ENCODE measurements around the gene HIVEP3.

DNA sequence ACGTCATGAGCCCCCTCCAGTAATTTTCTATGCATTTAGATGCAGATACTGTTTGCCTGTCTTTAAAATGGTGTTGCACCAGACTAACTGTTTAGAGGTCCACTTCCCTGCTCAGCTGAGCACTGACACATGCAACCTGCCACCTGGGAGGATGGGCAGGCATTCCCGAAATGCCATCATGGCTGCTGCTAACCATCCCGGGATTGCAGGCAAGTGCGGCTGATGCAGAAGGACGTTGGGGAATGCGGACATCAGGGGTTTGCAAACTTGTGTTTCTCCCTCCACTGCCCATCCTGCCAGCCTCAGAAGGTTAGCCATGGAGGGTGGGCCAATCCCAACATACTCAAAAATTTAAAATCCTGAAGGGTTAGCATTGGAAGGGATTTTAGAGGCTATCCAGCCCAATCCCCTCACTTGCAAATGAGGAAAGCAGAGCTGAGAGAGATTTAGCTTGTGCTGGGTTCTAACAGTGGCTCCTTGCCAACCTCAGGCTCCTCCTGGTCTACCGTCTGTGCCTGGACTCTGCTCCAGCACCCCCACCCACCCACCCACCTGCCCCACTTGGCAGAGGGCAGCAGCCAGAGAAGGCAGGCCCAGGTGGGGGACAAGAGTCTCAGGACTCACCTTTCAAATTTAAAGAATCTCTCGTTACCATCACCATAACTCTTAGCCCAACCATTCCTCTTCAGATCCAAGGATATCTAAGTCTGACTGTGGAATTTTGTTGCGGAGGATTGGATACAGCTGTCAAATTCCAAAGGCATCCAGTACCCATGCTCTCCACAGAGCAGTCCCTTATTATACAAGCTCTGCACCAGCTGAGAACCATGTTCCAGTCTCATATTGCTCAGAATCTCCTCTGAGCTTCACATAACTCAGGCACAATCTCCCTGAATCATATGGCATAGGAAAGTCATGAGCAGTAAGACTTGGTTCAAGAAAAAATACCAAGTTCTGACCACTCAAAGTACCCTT lies 34.2 kb downstream of the HIVEP3 start:
- TF ChIP-seq, protein P1, sequence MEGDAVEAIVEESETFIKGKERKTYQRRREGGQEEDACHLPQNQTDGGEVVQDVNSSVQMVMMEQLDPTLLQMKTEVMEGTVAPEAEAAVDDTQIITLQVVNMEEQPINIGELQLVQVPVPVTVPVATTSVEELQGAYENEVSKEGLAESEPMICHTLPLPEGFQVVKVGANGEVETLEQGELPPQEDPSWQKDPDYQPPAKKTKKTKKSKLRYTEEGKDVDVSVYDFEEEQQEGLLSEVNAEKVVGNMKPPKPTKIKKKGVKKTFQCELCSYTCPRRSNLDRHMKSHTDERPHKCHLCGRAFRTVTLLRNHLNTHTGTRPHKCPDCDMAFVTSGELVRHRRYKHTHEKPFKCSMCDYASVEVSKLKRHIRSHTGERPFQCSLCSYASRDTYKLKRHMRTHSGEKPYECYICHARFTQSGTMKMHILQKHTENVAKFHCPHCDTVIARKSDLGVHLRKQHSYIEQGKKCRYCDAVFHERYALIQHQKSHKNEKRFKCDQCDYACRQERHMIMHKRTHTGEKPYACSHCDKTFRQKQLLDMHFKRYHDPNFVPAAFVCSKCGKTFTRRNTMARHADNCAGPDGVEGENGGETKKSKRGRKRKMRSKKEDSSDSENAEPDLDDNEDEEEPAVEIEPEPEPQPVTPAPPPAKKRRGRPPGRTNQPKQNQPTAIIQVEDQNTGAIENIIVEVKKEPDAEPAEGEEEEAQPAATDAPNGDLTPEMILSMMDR (IDR thresholded peaks at IDR 0.05; ENCODE audit: insufficient read depth, low read depth, low read length), result no peak
- TF ChIP-seq EZH2 (IDR thresholded peaks at IDR 0.05; ENCODE audit: insufficient read depth, low read length), result no peak

Data from astrocyte (in vitro differentiated cells and primary cell).